ENCODE results near the gene NGEF. TPM values are rescaled to one million over a fixed set of nuclear protein-coding genes. Genes with fewer than 3 reads are reported as not detected.

NGEF gene
- total RNA-seq, 1 experiment from 2014 or later: 2.7 TPM

- peak overlapping the region; percentile 94 for H3K27ac Mint-ChIP-seq (ENCODE audit: low read depth, unreplicated experiment)
- peaks cover 6% of the 10 kb centered on the region for H3K36me3 Mint-ChIP-seq (ENCODE audit: insufficient read depth, unreplicated experiment)
- intact Hi-C loops (cut with micrococcal nuclease): loop anchor here (2.0 to 5.0 kb wide), 3 partner anchors 71 to 201 kb away; partner anchors contain the start of gene ATG16L1
- POLR2A ChIA-PET: interaction anchor here (0.7 to 1.0 kb wide), 5 partner anchors 15 to 218 kb away, joined by 3 to 4 read pairs (median 3); no protein-coding TSS in a partner anchor
- H3K4me1 Mint-ChIP-seq (ENCODE audit: insufficient read depth, unreplicated experiment): peaks cover 48% of the 10 kb centered on the region
- CTCF ChIA-PET: interaction anchor here (0.6 to 1.4 kb wide), 3 partner anchors 26 to 335 kb away, joined by 3 to 4 read pairs (median 3); no protein-coding TSS in a partner anchor
- DNase-seq (ENCODE audit: unreplicated experiment): peak; percentile 98
- BruUV-seq (replicated peaks): no TSS peak
- no peaks in the 10 kb centered on the region for H3K27me3 Mint-ChIP-seq (ENCODE audit: insufficient read depth, unreplicated experiment)
- H3K4me3 Mint-ChIP-seq (ENCODE audit: unreplicated experiment): peak overlapping the region; percentile 52
- TF ChIP-seq CTCF (IDR thresholded peaks at IDR 0.05; ENCODE audit: unreplicated experiment): no peak
- H3K9me3 Mint-ChIP-seq (ENCODE audit: unreplicated experiment): no peaks in the 10 kb centered on the region
Observed at GRCh38 chr2:233051241-233052149, 38.4 kb upstream of the NGEF start.

GRCh38 chr2:233049194-233049761, 36.2 kb upstream of the NGEF start:
- ChIA-PET POLR2A (interaction anchor here (1.0 to 1.1 kb wide), 3 partner anchors 10 to 90 kb away, joined by 3 to 4 read pairs (median 3); partner anchors contain the start of gene NEU2), CTCF (interaction anchor here (0.7 to 1.4 kb wide), 4 partner anchors 158 to 216 kb away, joined by 3 read pairs; partner anchors contain the start of gene ATG16L1)
- DNase-seq (ENCODE audit: unreplicated experiment): peak; percentile 94
- no peaks in the 10 kb centered on the region for H3K9me3 Mint-ChIP-seq (ENCODE audit: unreplicated experiment)
- H3K36me3 Mint-ChIP-seq (ENCODE audit: insufficient read depth, unreplicated experiment): peaks cover 6% of the 10 kb centered on the region
- peak overlapping the region; percentile 68 for H3K27ac Mint-ChIP-seq (ENCODE audit: low read depth, unreplicated experiment)
- no peak overlapping the region for H3K4me3 Mint-ChIP-seq (ENCODE audit: unreplicated experiment)
- H3K27me3 Mint-ChIP-seq (ENCODE audit: insufficient read depth, unreplicated experiment): no peaks in the 10 kb centered on the region
- no TSS peak for BruUV-seq (replicated peaks)
- intact Hi-C loops (cut with micrococcal nuclease): no loop called here
- no peak for TF ChIP-seq CTCF (IDR thresholded peaks at IDR 0.05; ENCODE audit: unreplicated experiment)
- peaks cover 42% of the 10 kb centered on the region for H3K4me1 Mint-ChIP-seq (ENCODE audit: insufficient read depth, unreplicated experiment)

DNA sequence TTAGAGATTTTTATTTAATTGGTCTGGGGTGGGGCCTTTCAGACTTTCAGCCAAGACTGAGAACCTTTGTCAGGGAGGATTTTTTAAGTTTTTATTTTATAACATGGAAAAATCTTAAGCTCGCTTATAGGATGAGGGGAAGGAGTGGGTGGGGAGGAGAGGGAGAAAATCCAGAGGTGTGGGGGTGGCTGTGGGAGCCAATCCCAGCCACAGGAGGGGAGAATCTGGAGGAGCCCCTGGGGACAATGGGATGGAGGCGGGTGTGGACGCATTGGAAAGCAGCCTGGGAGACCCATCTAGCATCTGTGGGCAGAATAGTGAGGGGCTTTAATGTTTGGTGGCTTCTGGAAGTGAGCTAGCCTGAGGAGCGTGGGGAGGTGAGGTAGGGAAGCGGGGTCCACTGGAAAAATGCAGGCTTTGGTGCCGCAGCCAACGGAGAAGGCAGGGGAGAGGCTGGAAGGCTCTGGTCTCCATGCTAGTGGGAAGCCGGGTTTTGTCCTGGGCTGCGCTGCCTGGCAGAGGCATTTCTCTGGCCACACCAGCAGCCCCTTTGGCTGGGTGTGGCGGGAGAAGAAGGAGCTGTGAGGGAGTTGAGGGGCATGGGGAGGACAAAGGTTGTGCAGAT, 35.6 kb upstream of the NGEF start:
- no peak for TF ChIP-seq CTCF (IDR thresholded peaks at IDR 0.05; ENCODE audit: unreplicated experiment)
- Mint-ChIP-seq H3K36me3 (ENCODE audit: insufficient read depth, unreplicated experiment) (peaks cover 6% of the 10 kb centered on the region), H3K4me1 (ENCODE audit: insufficient read depth, unreplicated experiment) (peaks cover 41% of the 10 kb centered on the region), H3K27me3 (ENCODE audit: insufficient read depth, unreplicated experiment) (no peaks in the 10 kb centered on the region), H3K9me3 (ENCODE audit: unreplicated experiment) (no peaks in the 10 kb centered on the region), H3K4me3 (ENCODE audit: unreplicated experiment) (no peak overlapping the region), H3K27ac (ENCODE audit: low read depth, unreplicated experiment) (peak overlapping the region; percentile 68)
- intact Hi-C loops (cut with micrococcal nuclease): no loop called here
- BruUV-seq (replicated peaks): no TSS peak
- CTCF ChIA-PET: interaction anchor here (0.7 to 1.4 kb wide), 2 partner anchors 202 to 217 kb away, joined by 3 read pairs; partner anchors contain the start of gene ATG16L1
- DNase-seq (ENCODE audit: unreplicated experiment): no peak
- POLR2A ChIA-PET: interaction anchor here (0.6 to 1.1 kb wide), 4 partner anchors 10 to 90 kb away, joined by 3 to 4 read pairs (median 3); partner anchors contain the start of gene NEU2

Measured in MCF 10A (cell line).